HG02642 (cell line): ENCODE results near the gene INPP5A.
"Not testable (repeated sequence)": the region's sequence is repeated elsewhere in the genome, so short reads cannot be mapped to it uniquely, and the experiment has no call there.

ENCODE experiments used
- ATAC-seq: cut with Tn5 transposase; IDR thresholded peaks from one replicate; pipeline ENCODE4 v1.9.1; 2021; ENCODE audit warnings: mild to moderate bottlenecking; ENCODE audit not compliant: unreplicated experiment, poor library complexity

Gene INPP5A

GRCh38 chr10:132726951-132727350 is 189.4 kb downstream of the INPP5A start:
- ATAC-seq: no peak

- ATAC-seq: no peak
These were observed 189.8 kb downstream of the INPP5A start for GRCh38 chr10:132727411-132727810.

- ATAC-seq: no peak
These were observed 190.7 kb downstream of the INPP5A start for GRCh38 chr10:132728321-132728720.

- ATAC-seq: no peak
These were observed 191.2 kb downstream of the INPP5A start for GRCh38 chr10:132728741-132729140.

- no peak for ATAC-seq
These were observed 192.4 kb downstream of the INPP5A start for GRCh38 chr10:132729810-132730572.

- no peak for ATAC-seq
These were observed 193.0 kb downstream of the INPP5A start for GRCh38 chr10:132730573-132730953.

- no peak for ATAC-seq
These were observed 194.9 kb downstream of the INPP5A start for GRCh38 chr10:132732518-132732917.

GRCh38 chr10:132733926-132734325 is 196.3 kb downstream of the INPP5A start:
- ATAC-seq: no peak

- ATAC-seq: no peak
These were observed 197.8 kb downstream of the INPP5A start for GRCh38 chr10:132735341-132735775.

- ATAC-seq: no peak
These were observed 198.4 kb downstream of the INPP5A start for GRCh38 chr10:132735923-132736391.

- no peak for ATAC-seq
These were observed 199.9 kb downstream of the INPP5A start for GRCh38 chr10:132737390-132738048.

- ATAC-seq: no peak
These were observed 201.1 kb downstream of the INPP5A start for GRCh38 chr10:132738454-132739224.

GRCh38 chr10:132739225-132739613 is 201.6 kb downstream of the INPP5A start:
- no peak for ATAC-seq

GRCh38 chr10:132740588-132740987 is 203.0 kb downstream of the INPP5A start:
- ATAC-seq: no peak

- ATAC-seq: no peak
These were observed 204.7 kb downstream of the INPP5A start for GRCh38 chr10:132742167-132742836.

GRCh38 chr10:132742837-132743194 is 205.2 kb downstream of the INPP5A start:
- no peak for ATAC-seq

GRCh38 chr10:132743196-132743924 is 205.8 kb downstream of the INPP5A start:
- not testable (repeated sequence) for ATAC-seq

GRCh38 chr10:132743925-132744490 is 206.4 kb downstream of the INPP5A start:
- ATAC-seq: no peak

GRCh38 chr10:132744839-132745238 is 207.3 kb downstream of the INPP5A start:
- no peak for ATAC-seq

- ATAC-seq: no peak
These were observed 207.9 kb downstream of the INPP5A start for GRCh38 chr10:132745511-132745910.
